DOHH2 (cell line): ENCODE results near the gene SMOC2.

Source experiments
- CTCF ChIP-seq: fragments of 200-600 bp; sonication (generic); IDR thresholded peaks from one replicate; pipeline ENCODE4 v1.5.1; 2014; ENCODE audit warnings: antibody characterized with exemption, mild to moderate bottlenecking, low read depth, low read length; ENCODE audit not compliant: poor library complexity, severe bottlenecking
- EZH2phosphoT487 ChIP-seq: fragments of 200-600 bp; sonication (generic); IDR thresholded peaks from 2 replicates; pipeline ENCODE4 v1.6.1; 2017; ENCODE audit warnings: borderline replicate concordance, mild to moderate bottlenecking, antibody characterized with exemption, low read length, moderate library complexity, mixed read lengths

- TF ChIP-seq CTCF (no peak), EZH2phosphoT487 (no peak)
These were observed 251.4 kb downstream of the SMOC2 start for GRCh38 chr6:168692193-168692914.
